A673 (cell line): ENCODE data around the gene HESX1. TPM values are rescaled to one million over a fixed set of nuclear protein-coding genes. Genes with fewer than 3 reads are reported as not detected.

ENCODE experiments used
- BruUV-seq: library from RNA; stranded (reverse); fragments of 400-500 nt; replicated peaks from 2 replicates; lab custom pipeline; 2021; lab: Mats Ljungman, UMichigan
- CTCF ChIA-PET: fragments of 300-600 bp; sonication (Branson Sonifier 250); formaldehyde crosslinking; loops from one replicate; lab custom pipeline; 2022; ENCODE audit warnings: antibody characterized with exemption; lab: Charles Lee
- POLR2A ChIA-PET: fragments of 300-600 bp; sonication (Branson Sonifier 250); formaldehyde crosslinking; loops from one replicate; lab custom pipeline; 2022; ENCODE audit warnings: antibody characterized with exemption; ENCODE audit not compliant: low non-redundant PET; lab: Charles Lee
- DNase-seq: peaks from one replicate; pipeline ENCODE4 v3.0.0-alpha.2; 2015; ENCODE audit warnings: low spot score
- H3K27ac ChIP-seq: fragments of 200-600 bp; sonication (generic); 2 replicates; pipeline ENCODE4 v1.5.1; 2016; ENCODE audit warnings: mixed run types, low read depth, mild to moderate bottlenecking, mixed read lengths, antibody characterized with exemption, low read length; ENCODE audit not compliant: poor library complexity, severe bottlenecking
- H3K27me3 ChIP-seq: fragments of 200-600 bp; sonication (generic); replicated peaks from 2 replicates; pipeline ENCODE4 v1.6.1; 2017; ENCODE audit warnings: mixed run types, low read depth, mild to moderate bottlenecking, mixed read lengths, antibody characterized with exemption, low read length; ENCODE audit not compliant: insufficient read depth, poor library complexity
- H3K36me3 ChIP-seq: fragments of 200-600 bp; sonication (generic); 2 replicates; pipeline ENCODE4 v1.6.1; 2016; ENCODE audit warnings: mixed run types, mild to moderate bottlenecking, mixed read lengths, antibody characterized with exemption, low read length; ENCODE audit not compliant: insufficient read depth, poor library complexity, severe bottlenecking
- H3K4me1 ChIP-seq: fragments of 200-600 bp; sonication (generic); 2 replicates; pipeline ENCODE4 v1.6.1; 2017; ENCODE audit warnings: mixed run types, mild to moderate bottlenecking, mixed read lengths, antibody characterized with exemption, low read length; ENCODE audit not compliant: insufficient read depth, poor library complexity, severe bottlenecking
- H3K4me3 ChIP-seq: fragments of 200-600 bp; sonication (generic); 2 replicates; pipeline ENCODE4 v1.5.1; 2016; ENCODE audit warnings: low read depth, mixed run types, mild to moderate bottlenecking, mixed read lengths, low read length; ENCODE audit not compliant: poor library complexity, severe bottlenecking
- H3K9me3 ChIP-seq: fragments of 200-600 bp; sonication (generic); 2 replicates; pipeline ENCODE4 v1.6.1; 2016; ENCODE audit warnings: mixed run types, low read depth, mild to moderate bottlenecking, mixed read lengths, antibody characterized with exemption, low read length; ENCODE audit not compliant: poor library complexity, severe bottlenecking
- EZH2 ChIP-seq: fragments of 200-600 bp; sonication (generic); IDR thresholded peaks from 2 replicates; pipeline ENCODE4 v1.6.1; 2017; ENCODE audit warnings: borderline replicate concordance, low read depth, mild to moderate bottlenecking, mixed read lengths, antibody characterized with exemption, low read length; ENCODE audit not compliant: poor library complexity, severe bottlenecking
- intact Hi-C: fragments of 100-400 bp; cut with micrococcal nuclease; formaldehyde crosslinking; loops from one replicate; pipeline ENCODE4 v1.10.0; 2022; ENCODE audit not compliant: unreplicated experiment
- total RNA-seq: library from RNA; stranded (reverse); gene quantifications from 2 replicates; pipeline ENCODE4 v1.2.3, GENCODE V29; 2021
- TF ChIP-seq, protein P1 (sequence below): fragments of 300-800, 200-600 bp; sonication (generic); conservative IDR thresholded peaks from 2 replicates; pipeline ENCODE4 v1.5.1; 2017; ENCODE audit warnings: low read depth, mild to moderate bottlenecking, antibody characterized with exemption, low read length, moderate library complexity, mixed read lengths

HESX1 gene
- total RNA-seq, 1 experiment from 2014 or later: not detected

- Histone ChIP-seq H3K27me3 (no peaks in the 10 kb centered on the region), H3K27ac (no peak overlapping the region), H3K4me1 (peaks cover 31% of the 10 kb centered on the region), H3K9me3 (no peaks in the 10 kb centered on the region), H3K36me3 (no peaks in the 10 kb centered on the region), H3K4me3 (no peak overlapping the region)
- ChIA-PET POLR2A (no interaction called here), CTCF (no interaction called here)
- intact Hi-C loops: no loop called here
- DNase-seq: no peak
- TF ChIP-seq, protein P1, sequence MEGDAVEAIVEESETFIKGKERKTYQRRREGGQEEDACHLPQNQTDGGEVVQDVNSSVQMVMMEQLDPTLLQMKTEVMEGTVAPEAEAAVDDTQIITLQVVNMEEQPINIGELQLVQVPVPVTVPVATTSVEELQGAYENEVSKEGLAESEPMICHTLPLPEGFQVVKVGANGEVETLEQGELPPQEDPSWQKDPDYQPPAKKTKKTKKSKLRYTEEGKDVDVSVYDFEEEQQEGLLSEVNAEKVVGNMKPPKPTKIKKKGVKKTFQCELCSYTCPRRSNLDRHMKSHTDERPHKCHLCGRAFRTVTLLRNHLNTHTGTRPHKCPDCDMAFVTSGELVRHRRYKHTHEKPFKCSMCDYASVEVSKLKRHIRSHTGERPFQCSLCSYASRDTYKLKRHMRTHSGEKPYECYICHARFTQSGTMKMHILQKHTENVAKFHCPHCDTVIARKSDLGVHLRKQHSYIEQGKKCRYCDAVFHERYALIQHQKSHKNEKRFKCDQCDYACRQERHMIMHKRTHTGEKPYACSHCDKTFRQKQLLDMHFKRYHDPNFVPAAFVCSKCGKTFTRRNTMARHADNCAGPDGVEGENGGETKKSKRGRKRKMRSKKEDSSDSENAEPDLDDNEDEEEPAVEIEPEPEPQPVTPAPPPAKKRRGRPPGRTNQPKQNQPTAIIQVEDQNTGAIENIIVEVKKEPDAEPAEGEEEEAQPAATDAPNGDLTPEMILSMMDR: no peak
- no peak for TF ChIP-seq EZH2
- BruUV-seq: no TSS peak
Observed at GRCh38 chr3:57152151-57153143, 47.3 kb downstream of the HESX1 start.

DNA sequence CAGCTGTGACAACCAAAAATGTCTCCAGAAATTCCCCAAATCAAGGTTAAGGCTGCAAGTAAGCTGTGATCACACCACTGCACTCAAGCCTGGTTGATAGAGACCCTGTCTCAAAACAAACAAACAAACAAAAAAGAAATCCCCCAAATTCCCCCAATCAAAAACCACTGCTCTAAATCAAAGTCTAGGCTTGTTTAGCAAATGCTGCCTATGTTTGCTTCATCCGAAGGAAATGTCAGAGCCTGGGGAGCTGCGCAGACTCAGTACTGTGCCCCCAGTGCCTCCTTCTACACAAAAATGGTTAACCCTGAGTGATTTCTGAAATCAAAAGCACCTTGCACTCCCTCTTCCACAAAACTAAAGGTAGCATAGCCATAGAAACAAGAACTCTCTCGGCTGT is 48.0 kb downstream of the HESX1 start:
- no peaks in the 10 kb centered on the region for H3K9me3 ChIP-seq
- no peak for DNase-seq
- no peaks in the 10 kb centered on the region for H3K36me3 ChIP-seq
- no peak for TF ChIP-seq EZH2
- TF ChIP-seq, protein P1: no peak
- intact Hi-C loops: no loop called here
- H3K4me1 ChIP-seq: peaks cover 30% of the 10 kb centered on the region
- BruUV-seq: no TSS peak
- ChIA-PET POLR2A (no interaction called here), CTCF (no interaction called here)
- H3K27ac ChIP-seq: no peak overlapping the region
- no peaks in the 10 kb centered on the region for H3K27me3 ChIP-seq
- H3K4me3 ChIP-seq: no peak overlapping the region

DNA sequence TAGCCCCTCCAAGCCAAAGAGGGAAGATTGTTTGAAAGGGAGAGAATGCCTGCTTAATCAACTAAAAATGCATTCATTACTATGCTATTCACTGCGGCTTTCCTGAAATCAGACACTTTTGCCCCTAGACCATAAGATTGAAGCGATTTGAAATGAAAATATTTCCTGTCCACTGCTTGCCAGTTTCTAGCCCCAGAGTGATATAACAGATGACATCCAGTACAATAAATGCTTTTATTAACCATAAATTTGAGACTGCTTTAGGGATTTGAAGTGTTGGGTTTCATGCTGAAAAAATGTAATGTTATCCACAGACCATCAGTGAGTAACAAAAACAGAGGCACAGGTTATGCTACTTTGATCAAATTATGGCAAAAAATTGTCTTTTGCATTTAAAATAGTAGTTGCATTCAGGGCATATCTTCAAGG is 48.7 kb downstream of the HESX1 start:
- ChIA-PET POLR2A (no interaction called here), CTCF (no interaction called here)
- no peak overlapping the region for H3K27ac ChIP-seq
- no TSS peak for BruUV-seq
- H3K4me1 ChIP-seq: peaks cover 30% of the 10 kb centered on the region
- H3K4me3 ChIP-seq: no peak overlapping the region
- TF ChIP-seq EZH2: no peak
- TF ChIP-seq, protein P1: no peak
- no peaks in the 10 kb centered on the region for H3K36me3 ChIP-seq
- H3K9me3 ChIP-seq: no peaks in the 10 kb centered on the region
- H3K27me3 ChIP-seq: no peaks in the 10 kb centered on the region
- intact Hi-C loops: no loop called here
- peak; percentile 44 for DNase-seq
